Measurements from ENCODE around the gene DPP3.

GRCh38 chr11:66494935-66495334, 14.7 kb downstream of the DPP3 start:
- TF ChIP-seq EZH2 (IDR thresholded peaks at IDR 0.05; ENCODE audit: insufficient read depth, low read length) (no peak), CTCF (IDR thresholded peaks at IDR 0.05; ENCODE audit: insufficient read depth, low read depth, low read length) (no peak)
